Mesenchymal stem cell (in vitro differentiated cells and primary cell): ENCODE data around the gene PITPNC1.

Source experiments
- DNase-seq: peaks from one replicate; pipeline ENCODE4 v3.0.0-alpha.2; 2013
- H2AFZ ChIP-seq: one replicate; pipeline ENCODE4 v1.6.1; 2013; ENCODE audit warnings: low read depth, mild to moderate bottlenecking, control low read depth, inconsistent platforms, low read length, moderate library complexity
- H2AK5ac ChIP-seq: 2 replicates; pipeline ENCODE4 v1.6.1; 2013; ENCODE audit warnings: low read length, moderate library complexity, mild to moderate bottlenecking, inconsistent platforms; ENCODE audit not compliant: severe bottlenecking
- H2BK120ac ChIP-seq: one replicate; pipeline ENCODE4 v1.6.1; 2013; ENCODE audit warnings: low read depth, mild to moderate bottlenecking, inconsistent platforms, low read length, moderate library complexity
- H2BK12ac ChIP-seq, 2 experiments: one replicate each; pipeline ENCODE4 v1.6.1; 2013; ENCODE audit warnings: inconsistent platforms in 2 of 2, low read length in 2 of 2, mild to moderate bottlenecking in 2 of 2, moderate library complexity in 2 of 2, control low read depth in 1 of 2
- H2BK15ac ChIP-seq: one replicate; pipeline ENCODE4 v1.6.1; 2013; ENCODE audit warnings: mild to moderate bottlenecking, low read depth, inconsistent platforms; ENCODE audit not compliant: poor library complexity, severe bottlenecking
- H2BK5ac ChIP-seq: 2 replicates; pipeline ENCODE4 v1.6.1; 2013; ENCODE audit warnings: low read depth, mild to moderate bottlenecking, low read length, control low read depth, inconsistent platforms; ENCODE audit not compliant: poor library complexity, severe bottlenecking
- H3K14ac ChIP-seq, 2 experiments: one replicate each; pipeline ENCODE4 v1.6.1; 2013; ENCODE audit warnings: inconsistent platforms in 2 of 2, low read length in 2 of 2, control low read depth in 1 of 2, mild to moderate bottlenecking in 1 of 2, moderate library complexity in 1 of 2
- H3K18ac ChIP-seq, 2 experiments: one replicate each; pipeline ENCODE4 v1.6.1; 2013; ENCODE audit warnings: inconsistent platforms in 2 of 2, low read length in 2 of 2, control low read depth in 1 of 2, low read depth in 1 of 2, mild to moderate bottlenecking in 1 of 2
- H3K23ac ChIP-seq, 2 experiments: one replicate each; pipeline ENCODE4 v1.6.1; 2013; ENCODE audit warnings: inconsistent platforms in 2 of 2, low read length in 2 of 2, mild to moderate bottlenecking in 2 of 2, moderate library complexity in 2 of 2, control low read depth in 1 of 2
- H3K27ac ChIP-seq: 2 replicates; pipeline ENCODE4 v1.5.1; 2013; ENCODE audit warnings: mild to moderate bottlenecking, moderate library complexity, low read length, control low read depth, inconsistent platforms; ENCODE audit not compliant: poor library complexity, severe bottlenecking
- H3K27me3 ChIP-seq, 2 experiments: 2 replicates each; pipeline versions ENCODE4 v1.6.1 to v1.7.0; 2013; ENCODE audit warnings: low read length in 2 of 2, mild to moderate bottlenecking in 2 of 2, moderate library complexity in 2 of 2, control low read depth in 1 of 2, inconsistent platforms in 1 of 2; ENCODE audit not compliant: control insufficient read depth in 1 of 2, insufficient read depth in 1 of 2
- H3K36me3 ChIP-seq, 2 experiments: 2 replicates each; pipeline versions ENCODE4 v1.6.1 to v1.7.0; 2013; ENCODE audit warnings: low read length in 2 of 2, control low read depth in 1 of 2, inconsistent platforms in 1 of 2, low read depth in 1 of 2, mild to moderate bottlenecking in 1 of 2; ENCODE audit not compliant: insufficient read depth in 2 of 2, control insufficient read depth in 1 of 2
- H3K4ac ChIP-seq, 2 experiments: one replicate each; pipeline ENCODE4 v1.6.1; 2013; ENCODE audit warnings: inconsistent platforms in 2 of 2, low read length in 2 of 2, mild to moderate bottlenecking in 2 of 2, moderate library complexity in 2 of 2, control low read depth in 1 of 2, low read depth in 1 of 2
- H3K4me1 ChIP-seq: 2 replicates; pipeline ENCODE4 v1.6.1; 2013; ENCODE audit warnings: low read depth, low read length, control low read depth; ENCODE audit not compliant: control insufficient read depth, insufficient read depth
- H3K4me2 ChIP-seq: 2 replicates; pipeline ENCODE4 v1.6.1; 2013; ENCODE audit warnings: low read length, mild to moderate bottlenecking, inconsistent platforms; ENCODE audit not compliant: poor library complexity, severe bottlenecking
- H3K4me3 ChIP-seq, 2 experiments: 2 replicates each; pipeline versions ENCODE4 v1.5.1 to v1.7.0; 2013; ENCODE audit warnings: low read length in 2 of 2, mild to moderate bottlenecking in 2 of 2, control low read depth in 1 of 2, low read depth in 1 of 2; ENCODE audit not compliant: insufficient read depth in 1 of 2
- H3K79me1 ChIP-seq: replicated peaks from 2 replicates; pipeline ENCODE4 v1.6.1; 2013; ENCODE audit warnings: mild to moderate bottlenecking, control low read depth, low read length, inconsistent platforms; ENCODE audit not compliant: poor library complexity, severe bottlenecking
- H3K9ac ChIP-seq: 2 replicates; pipeline ENCODE4 v1.7.0; 2013; ENCODE audit warnings: mild to moderate bottlenecking, low read length, moderate library complexity
- H3K9me3 ChIP-seq: 2 replicates; pipeline ENCODE4 v1.7.0; 2013; ENCODE audit warnings: mild to moderate bottlenecking, low read length; ENCODE audit not compliant: control insufficient read depth
- H4K8ac ChIP-seq: one replicate; pipeline ENCODE4 v1.6.1; 2013; ENCODE audit warnings: inconsistent platforms, mild to moderate bottlenecking, low read length, moderate library complexity
- H4K91ac ChIP-seq: one replicate; pipeline ENCODE4 v1.6.1; 2013; ENCODE audit warnings: mild to moderate bottlenecking, low read length, inconsistent platforms
- WGBS: methylation state at CpG from one replicate; pipeline ENCODE4 v1.1.7; 2013; ENCODE audit warnings: mixed read lengths; 5-methylcytosine and 5-hydroxymethylcytosine counted together

Gene PITPNC1

GRCh38 chr17:67542219-67543114 lies 165.4 kb downstream of the PITPNC1 start:
- WGBS: 84% methylated on average over 8 of the region's 11 CpGs
- no peaks in the 10 kb centered on the region for H3K9me3 ChIP-seq
- H3K36me3 ChIP-seq: no peaks in the 10 kb centered on the region
- no peak for DNase-seq
- H3K18ac ChIP-seq: no peak overlapping the region
- H3K4ac ChIP-seq: no peak overlapping the region
- no peaks in the 10 kb centered on the region for H3K27me3 ChIP-seq
- H2BK12ac ChIP-seq: no peak overlapping the region
- no peak overlapping the region for H3K4me3 ChIP-seq
- no peak overlapping the region for H3K4me2 ChIP-seq
- no peak overlapping the region for H3K27ac ChIP-seq
- no peak overlapping the region for H3K9ac ChIP-seq
- no peak overlapping the region for H2BK5ac ChIP-seq
- H3K23ac ChIP-seq: no peak overlapping the region
- no peak overlapping the region for H2AK5ac ChIP-seq
- no peak overlapping the region for H2AFZ ChIP-seq
- H4K91ac ChIP-seq: no peak overlapping the region
- H2BK120ac ChIP-seq: no peak overlapping the region
- peaks cover 3% of the 10 kb centered on the region for H3K4me1 ChIP-seq
- H4K8ac ChIP-seq: no peak overlapping the region
- no peaks in the 10 kb centered on the region for H3K79me1 ChIP-seq
- H2BK15ac ChIP-seq: no peak overlapping the region
- no peak overlapping the region for H3K14ac ChIP-seq

DNA sequence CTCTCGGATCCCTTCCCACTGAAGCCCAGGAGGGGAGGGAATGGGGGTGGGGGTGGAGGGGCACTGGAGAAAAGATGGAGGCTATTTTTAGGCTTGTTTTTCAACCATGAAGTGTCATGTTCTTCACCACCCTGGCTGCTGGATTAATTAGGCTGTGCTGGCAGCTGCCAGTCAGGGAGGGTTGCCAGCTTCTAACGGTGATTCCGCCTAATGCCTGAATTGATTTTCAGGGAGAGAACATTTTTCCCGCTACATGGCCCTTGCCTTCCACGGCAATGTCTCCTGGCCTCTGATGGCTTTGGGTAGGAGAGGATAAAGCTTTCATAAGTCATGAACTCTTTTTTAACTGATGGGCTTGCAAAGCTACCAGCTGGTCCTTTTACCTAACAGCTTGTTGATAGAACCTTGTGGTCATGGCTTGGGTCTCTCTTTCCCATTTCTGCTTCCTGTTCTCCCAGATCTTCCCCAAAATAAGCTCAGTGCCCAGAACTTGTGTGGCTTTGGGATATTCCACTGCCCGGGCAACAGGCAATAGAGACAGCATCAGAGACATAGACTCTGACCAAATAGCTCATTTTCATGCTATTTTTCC lies 167.4 kb downstream of the PITPNC1 start:
- H3K27me3 ChIP-seq: no peaks in the 10 kb centered on the region
- no peak overlapping the region for H2BK120ac ChIP-seq
- no peak overlapping the region for H3K9ac ChIP-seq
- no peak overlapping the region for H3K18ac ChIP-seq
- peaks cover 3% of the 10 kb centered on the region for H3K4me1 ChIP-seq
- no peak for DNase-seq
- H2BK15ac ChIP-seq: no peak overlapping the region
- no peak overlapping the region for H2AK5ac ChIP-seq
- no peak overlapping the region for H3K23ac ChIP-seq
- H4K91ac ChIP-seq: no peak overlapping the region
- H2AFZ ChIP-seq: no peak overlapping the region
- whole genome bisulfite sequencing: over 99% methylated on average over 5 of the region's 6 CpGs
- H2BK5ac ChIP-seq: no peak overlapping the region
- no peak overlapping the region for H4K8ac ChIP-seq
- H3K9me3 ChIP-seq: no peaks in the 10 kb centered on the region
- peak overlapping the region in 1 of 2 experiments; percentile 50 for H2BK12ac ChIP-seq
- no peak overlapping the region for H3K27ac ChIP-seq
- H3K79me1 ChIP-seq: peaks cover 2% of the 10 kb centered on the region
- H3K14ac ChIP-seq: no peak overlapping the region
- no peaks in the 10 kb centered on the region for H3K36me3 ChIP-seq
- H3K4me2 ChIP-seq: no peak overlapping the region
- H3K4ac ChIP-seq: no peak overlapping the region
- no peak overlapping the region for H3K4me3 ChIP-seq

- no peak overlapping the region for H2AK5ac ChIP-seq
- no peak overlapping the region for H4K91ac ChIP-seq
- peak overlapping the region in 1 of 2 experiments; percentile 28 for H3K18ac ChIP-seq
- no peak overlapping the region for H2BK15ac ChIP-seq
- no peaks in the 10 kb centered on the region for H3K27me3 ChIP-seq
- peaks cover 3% of the 10 kb centered on the region for H3K4me1 ChIP-seq
- H2BK5ac ChIP-seq: no peak overlapping the region
- peak; percentile 64 for DNase-seq
- WGBS: 86% methylated on average over 9 of the region's 11 CpGs
- no peak overlapping the region for H3K23ac ChIP-seq
- H4K8ac ChIP-seq: no peak overlapping the region
- H2BK12ac ChIP-seq: no peak overlapping the region
- H3K27ac ChIP-seq: no peak overlapping the region
- H3K36me3 ChIP-seq: no peaks in the 10 kb centered on the region
- H3K9ac ChIP-seq: peak overlapping the region; percentile 11
- no peak overlapping the region for H3K4ac ChIP-seq
- peaks cover 2% of the 10 kb centered on the region for H3K79me1 ChIP-seq
- no peak overlapping the region for H2BK120ac ChIP-seq
- H3K9me3 ChIP-seq: no peaks in the 10 kb centered on the region
- no peak overlapping the region for H3K4me2 ChIP-seq
- H3K14ac ChIP-seq: no peak overlapping the region
- H3K4me3 ChIP-seq: no peak overlapping the region
- no peak overlapping the region for H2AFZ ChIP-seq
Observed at GRCh38 chr17:67546578-67547527, 169.8 kb downstream of the PITPNC1 start.
